IPS DF 4.7 (cell line): ENCODE measurements around the gene PXYLP1.
"Not testable (repeated sequence)": the region's sequence is repeated elsewhere in the genome, so short reads cannot be mapped to it uniquely, and the experiment has no call there.

Experiments used
- DNase-seq: peaks from one replicate; pipeline ENCODE4 v3.0.0-alpha.2; 2013; ENCODE audit warnings: low spot score; ENCODE audit errors: extremely low read depth

Gene PXYLP1

GRCh38 chr3:141291559-141292355, 60.1 kb downstream of the PXYLP1 start:
- DNase-seq: no peak

GRCh38 chr3:141292356-141293058, 60.9 kb downstream of the PXYLP1 start:
- DNase-seq: no peak

GRCh38 chr3:141294301-141294700, 62.7 kb downstream of the PXYLP1 start:
- no peak for DNase-seq

GRCh38 chr3:141294848-141295247, 63.2 kb downstream of the PXYLP1 start:
- no peak for DNase-seq

GRCh38 chr3:141300426-141300825, 68.8 kb downstream of the PXYLP1 start:
- not testable (repeated sequence) for DNase-seq

GRCh38 chr3:141302364-141303141, 70.9 kb downstream of the PXYLP1 start:
- no peak for DNase-seq

- DNase-seq: peak; percentile 62
These were observed 72.0 kb downstream of the PXYLP1 start for GRCh38 chr3:141303481-141304223.

- no peak for DNase-seq
These were observed 73.8 kb downstream of the PXYLP1 start for GRCh38 chr3:141305436-141305835.

- DNase-seq: no peak
These were observed 74.7 kb downstream of the PXYLP1 start for GRCh38 chr3:141306276-141306675.

- no peak for DNase-seq
These were observed 75.3 kb downstream of the PXYLP1 start for GRCh38 chr3:141306922-141307321.

- DNase-seq: no peak
These were observed 75.9 kb downstream of the PXYLP1 start for GRCh38 chr3:141307351-141308059.

GRCh38 chr3:141308588-141309218, 77.1 kb downstream of the PXYLP1 start:
- DNase-seq: peak; percentile 49

- no peak for DNase-seq
These were observed 79.5 kb downstream of the PXYLP1 start for GRCh38 chr3:141311170-141311495.

- peak; percentile 86 for DNase-seq
These were observed 80.1 kb downstream of the PXYLP1 start for GRCh38 chr3:141311496-141312353.

GRCh38 chr3:141312354-141313092, 80.9 kb downstream of the PXYLP1 start:
- DNase-seq: no peak

- DNase-seq: no peak
These were observed 81.6 kb downstream of the PXYLP1 start for GRCh38 chr3:141313093-141313683.

- DNase-seq: not testable (repeated sequence)
These were observed 82.8 kb downstream of the PXYLP1 start for GRCh38 chr3:141314415-141314814.

- DNase-seq: no peak
These were observed 85.2 kb downstream of the PXYLP1 start for GRCh38 chr3:141316851-141317250.
